ENCODE measurements around the gene TREML4. TPM values are rescaled to one million over a fixed set of nuclear protein-coding genes. Genes with fewer than 3 reads are reported as not detected.
A peak's percentile ranks its signal among the peaks of the same experiment; 100 is the strongest.

TREML4 gene
- total and polyA plus RNA-seq, 2 of the 8 experiments (the other 6 are each of a cell fraction or from before 2014, with no cell fraction given): not detected

- no peak overlapping the region for H4K91ac ChIP-seq (replicated peaks; ENCODE audit: insufficient read length, low read length)
- H3K36me3 ChIP-seq (ENCODE audit: control insufficient read depth in 2 of 4, insufficient read depth in 4 of 4, low read length in 3 of 4): no peaks in the 10 kb centered on the region
- H2BK120ac ChIP-seq (replicated peaks; ENCODE audit: low read depth, low read length): no peak overlapping the region
- H3K9ac ChIP-seq (replicated peaks in 1 of 4; ENCODE audit: extremely low read depth in 1 of 4, low read depth in 3 of 4, low read length in 3 of 4): no peak overlapping the region
- H2AFZ ChIP-seq (ENCODE audit: low read length): no peak overlapping the region
- no peaks in the 10 kb centered on the region for H3K79me2 ChIP-seq (ENCODE audit: control insufficient read depth in 1 of 2, insufficient read depth in 2 of 2, low read length in 2 of 2)
- no peak overlapping the region for H2BK12ac ChIP-seq (ENCODE audit: low read depth, low read length)
- H3K14ac ChIP-seq (ENCODE audit: insufficient read length): no peak overlapping the region
- no peaks in the 10 kb centered on the region for H3K79me1 ChIP-seq (ENCODE audit: low read depth, low read length)
- no peak overlapping the region for H3K4ac ChIP-seq (replicated peaks; ENCODE audit: insufficient read length, low read depth, low read length)
- CTCF ChIA-PET (ENCODE audit: partially characterized antibody): interaction anchor here (1.4 kb wide), 1 partner anchor 90 kb away, joined by 5 read pairs; no protein-coding TSS in a partner anchor
- no peak overlapping the region for H3K18ac ChIP-seq (ENCODE audit: extremely low read depth, low read length)
- H4K5ac ChIP-seq (ENCODE audit: insufficient read length, low read depth, low read length): no peak overlapping the region
- no peak overlapping the region for H2BK5ac ChIP-seq (ENCODE audit: low read depth, low read length)
- no peak overlapping the region for H2BK15ac ChIP-seq (ENCODE audit: low read length)
- no peak overlapping the region for H3K27ac ChIP-seq (ENCODE audit: low read depth, low read length)
- H4K20me1 ChIP-seq (replicated peaks in 1 of 2; ENCODE audit: control insufficient read depth in 1 of 2, insufficient read depth in 2 of 2, low read length in 2 of 2): peaks cover 0 to 4% of the 10 kb centered on the region in 2 experiments
- H3K4me3 ChIP-seq (ENCODE audit: extremely low read depth in 1 of 4, insufficient read depth in 2 of 4, low read depth in 3 of 4, low read length in 4 of 4): no peak overlapping the region
- H3K56ac ChIP-seq (replicated peaks; ENCODE audit: insufficient read length, low read depth, low read length): no peak overlapping the region
- no peaks in the 10 kb centered on the region; a peak in 2 of 7 replicates for H3K27me3 ChIP-seq (replicated peaks in 1 of 4; ENCODE audit: control insufficient read depth in 3 of 4, extremely low read depth in 1 of 4, insufficient read depth in 3 of 4, low read length in 3 of 4)
- H3K23me2 ChIP-seq (ENCODE audit: low read depth, low read length): no peaks in the 10 kb centered on the region
- H2AK5ac ChIP-seq (ENCODE audit: low read depth, low read length): no peak overlapping the region
- no peaks in the 10 kb centered on the region for H3K9me3 ChIP-seq (ENCODE audit: insufficient read depth in 2 of 2, low read depth in 1 of 2, low read length in 1 of 2)
- POLR2A ChIA-PET (ENCODE audit: partially characterized antibody): no interaction called here
- FAIRE-seq (no peak), DNase-seq (ENCODE audit: low read depth in 1 of 2, low spot score in 2 of 2) (peak in 1 of 2 experiments; percentile 40)
- no peak overlapping the region for H3K23ac ChIP-seq (ENCODE audit: insufficient read length)
- H2BK20ac ChIP-seq (ENCODE audit: low read length): no peak overlapping the region
- no peak overlapping the region for H3K4me2 ChIP-seq (ENCODE audit: insufficient read depth in 1 of 2, low read depth in 2 of 2, low read length in 2 of 2)
- WGBS, 2 experiments (ENCODE audit: extremely low coverage in 1 of 2, insufficient coverage in 1 of 2, insufficient read length in 1 of 2, insufficient replicate concordance in 2 of 2, low coverage in 1 of 2, low lambda C conversion rate in 2 of 2, missing lambda C conversion rate in 1 of 2): 85% methylated on average over 7 of the region's 7 CpGs; no CpG with 5 or more reads in 1 of the 2 experiments
- H4K8ac ChIP-seq (ENCODE audit: extremely low read depth, insufficient read depth, low read length): no peak overlapping the region
- H3K4me1 ChIP-seq (replicated peaks in 1 of 4; ENCODE audit: control insufficient read depth in 3 of 4, insufficient read depth in 4 of 4, low read length in 3 of 4): no peaks in the 10 kb centered on the region; a peak in 1 of 7 replicates
- TF ChIP-seq POLR2A (IDR thresholded peaks at IDR 0.05; ENCODE audit: control extremely low read depth in 1 of 2, low read depth in 2 of 2, low read length in 2 of 2) (no peak), RNF2 (IDR thresholded peaks at IDR 0.05; ENCODE audit: borderline replicate concordance, low read depth, low read length, missing control alignments, poor library complexity, severe bottlenecking) (no peak), KDM5A (IDR thresholded peaks at IDR 0.05; ENCODE audit: low read length) (no peak), KDM1A (IDR thresholded peaks at IDR 0.05; ENCODE audit: borderline replicate concordance, low read length) (no peak), MAX (IDR thresholded peaks at IDR 0.05) (no peak), GABPA (IDR thresholded peaks at IDR 0.05; ENCODE audit: borderline replicate concordance, insufficient read depth, low read length) (no peak), FOSL1 (IDR thresholded peaks at IDR 0.05; ENCODE audit: insufficient read depth, low read depth, low read length) (no peak), CTBP2 (IDR thresholded peaks at IDR 0.05; ENCODE audit: borderline replicate concordance, insufficient read depth, insufficient read length, low read length) (no peak), E2F6 (IDR thresholded peaks at IDR 0.05) (no peak), EGR1 (IDR thresholded peaks at IDR 0.05; ENCODE audit: borderline replicate concordance, low read depth, low read length) (no peak), YY1 (IDR thresholded peaks at IDR 0.05; ENCODE audit: low read depth, low read length) (no peak), POU5F1 (IDR thresholded peaks at IDR 0.05; ENCODE audit: low read depth, low read length) (no peak), SAP30 (IDR thresholded peaks at IDR 0.05; ENCODE audit: insufficient read depth, insufficient replicate concordance, low read length) (no peak)
Measured at GRCh38 chr6:41271901-41272395, 43.8 kb downstream of the TREML4 start.
